Trophoblast cell (in vitro differentiated cells and primary cell): ENCODE measurements around the gene USP47.

Experiments used
- DNase-seq, 2 donors: peaks; one replicate each; pipeline ENCODE4 v3.0.0-alpha.2; 2016
- H2AFZ ChIP-seq: 2 replicates; pipeline ENCODE4 v1.6.1; 2013; ENCODE audit warnings: low read length, moderate library complexity, mild to moderate bottlenecking; ENCODE audit not compliant: insufficient read depth, poor library complexity
- H2AK5ac ChIP-seq: 2 replicates; pipeline ENCODE4 v1.6.1; 2013; ENCODE audit warnings: mild to moderate bottlenecking, low read length
- H2BK120ac ChIP-seq: 2 replicates; pipeline ENCODE4 v1.6.1; 2013; ENCODE audit warnings: low read length, mild to moderate bottlenecking, moderate library complexity; ENCODE audit not compliant: insufficient read depth, poor library complexity
- H2BK12ac ChIP-seq: 2 replicates; pipeline ENCODE4 v1.6.1; 2013; ENCODE audit warnings: mild to moderate bottlenecking, low read length, moderate library complexity
- H2BK5ac ChIP-seq: 2 replicates; pipeline ENCODE4 v1.6.1; 2013; ENCODE audit warnings: low read length, low read depth, moderate library complexity, mild to moderate bottlenecking; ENCODE audit not compliant: poor library complexity
- H3K14ac ChIP-seq: 2 replicates; pipeline ENCODE4 v1.6.1; 2013; ENCODE audit warnings: mild to moderate bottlenecking, low read length
- H3K18ac ChIP-seq: 2 replicates; pipeline ENCODE4 v1.6.1; 2013; ENCODE audit warnings: mild to moderate bottlenecking, low read length
- H3K23ac ChIP-seq: 2 replicates; pipeline ENCODE4 v1.6.1; 2013; ENCODE audit warnings: low read length
- H3K27ac ChIP-seq: 2 replicates; pipeline ENCODE4 v1.5.1; 2013; ENCODE audit warnings: low read depth, mild to moderate bottlenecking, inconsistent platforms, low read length, moderate library complexity
- H3K27me3 ChIP-seq: 2 replicates; pipeline ENCODE4 v1.6.1; 2013; ENCODE audit warnings: inconsistent platforms, mild to moderate bottlenecking, low read length, moderate library complexity; ENCODE audit not compliant: insufficient read depth
- H3K36me3 ChIP-seq, 2 experiments: 1 replicate in 1 of 2; 2 replicates in 1 of 2; pipeline ENCODE4 v1.6.1; 2013; ENCODE audit warnings: low read length in 2 of 2, mild to moderate bottlenecking in 2 of 2, moderate library complexity in 1 of 2; ENCODE audit not compliant: insufficient read depth in 2 of 2, control insufficient read depth in 1 of 2
- H3K4ac ChIP-seq: 2 replicates; pipeline ENCODE4 v1.6.1; 2013; ENCODE audit warnings: low read depth, mild to moderate bottlenecking, low read length, moderate library complexity
- H3K4me1 ChIP-seq, 2 experiments: 1 replicate in 1 of 2; 2 replicates in 1 of 2; pipeline ENCODE4 v1.6.1; 2013; ENCODE audit warnings: low read length in 2 of 2, mild to moderate bottlenecking in 2 of 2, moderate library complexity in 1 of 2; ENCODE audit not compliant: insufficient read depth in 2 of 2, control insufficient read depth in 1 of 2
- H3K4me2 ChIP-seq: 2 replicates; pipeline ENCODE4 v1.6.1; 2013; ENCODE audit warnings: inconsistent platforms, mild to moderate bottlenecking, low read length, moderate library complexity
- H3K4me3 ChIP-seq: 2 replicates; pipeline ENCODE4 v1.5.1; 2013; ENCODE audit warnings: mild to moderate bottlenecking, low read depth, low read length, inconsistent platforms
- H3K79me1 ChIP-seq: one replicate; pipeline ENCODE4 v1.6.1; 2013; ENCODE audit warnings: low read length
- H3K79me2 ChIP-seq: 2 replicates; pipeline ENCODE4 v1.6.1; 2013; ENCODE audit warnings: low read length, mild to moderate bottlenecking; ENCODE audit not compliant: control insufficient read depth, insufficient read depth, poor library complexity
- H3K9ac ChIP-seq: 2 replicates; pipeline ENCODE4 v1.6.1; 2013; ENCODE audit warnings: mild to moderate bottlenecking, low read length
- H3K9me3 ChIP-seq: 2 replicates; pipeline ENCODE4 v1.6.1; 2013; ENCODE audit warnings: low read depth, mild to moderate bottlenecking, control low read depth, inconsistent platforms, low read length; ENCODE audit not compliant: insufficient read depth
- H4K12ac ChIP-seq: 2 replicates; pipeline ENCODE4 v1.6.1; 2013; ENCODE audit warnings: low read depth, mild to moderate bottlenecking, low read length, moderate library complexity
- H4K8ac ChIP-seq: 2 replicates; pipeline ENCODE4 v1.6.1; 2013; ENCODE audit warnings: low read depth, mild to moderate bottlenecking, low read length, moderate library complexity
- H4K91ac ChIP-seq: one replicate; pipeline ENCODE4 v1.6.1; 2013; ENCODE audit warnings: low read depth, mild to moderate bottlenecking, low read length, moderate library complexity
- WGBS: extraction: QIAGEN DNeasy Blood & Tissue Kit; methylation state at CpG from one replicate; pipeline ENCODE4 v1.1.7; 2013; ENCODE audit warnings: missing lambda C conversion rate; ENCODE audit not compliant: insufficient read length, insufficient coverage; ENCODE audit errors: extremely low coverage; 5-methylcytosine and 5-hydroxymethylcytosine counted together

The USP47 gene

DNA sequence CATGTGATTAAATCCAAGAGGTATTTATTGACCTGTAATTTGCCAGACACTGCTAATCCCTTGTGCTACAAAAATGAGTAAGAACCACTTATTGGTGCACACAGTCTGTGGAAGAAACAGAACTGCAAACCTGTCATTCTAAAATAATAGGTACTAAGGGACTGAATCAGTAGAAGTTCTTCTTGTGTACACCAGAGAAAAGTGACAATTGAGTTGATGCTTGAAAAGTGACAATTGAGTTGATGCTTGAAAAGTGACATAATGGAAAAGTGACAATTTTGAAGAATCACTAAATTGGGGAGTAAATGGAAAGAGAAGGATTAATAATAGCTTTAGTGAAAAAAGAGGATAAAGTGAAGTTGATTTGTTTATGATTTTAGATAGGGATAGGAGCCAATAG, 110.3 kb downstream of the USP47 start:
- no peak for DNase-seq
- no peak overlapping the region for H2BK5ac ChIP-seq
- H2BK12ac ChIP-seq = no peak overlapping the region
- H3K9me3 ChIP-seq = no peaks in the 10 kb centered on the region
- no peak overlapping the region for H3K18ac ChIP-seq
- H3K36me3 ChIP-seq = peaks cover 8 to 16% of the 10 kb centered on the region in 2 experiments
- no peak overlapping the region for H2BK120ac ChIP-seq
- H3K9ac ChIP-seq = no peak overlapping the region
- no peak overlapping the region for H4K12ac ChIP-seq
- H2AFZ ChIP-seq = no peak overlapping the region
- H4K8ac ChIP-seq = no peak overlapping the region
- no peak overlapping the region for H3K4me2 ChIP-seq
- no peaks in the 10 kb centered on the region for H3K79me2 ChIP-seq
- H4K91ac ChIP-seq = no peak overlapping the region
- H3K14ac ChIP-seq = no peak overlapping the region
- H3K27me3 ChIP-seq = no peaks in the 10 kb centered on the region
- no peaks in the 10 kb centered on the region for H3K4me1 ChIP-seq
- H3K23ac ChIP-seq = no peak overlapping the region
- H3K79me1 ChIP-seq = no peaks in the 10 kb centered on the region
- no peak overlapping the region for H3K4ac ChIP-seq
- H3K4me3 ChIP-seq = no peak overlapping the region
- H3K27ac ChIP-seq = no peak overlapping the region
- H2AK5ac ChIP-seq = no peak overlapping the region

DNA sequence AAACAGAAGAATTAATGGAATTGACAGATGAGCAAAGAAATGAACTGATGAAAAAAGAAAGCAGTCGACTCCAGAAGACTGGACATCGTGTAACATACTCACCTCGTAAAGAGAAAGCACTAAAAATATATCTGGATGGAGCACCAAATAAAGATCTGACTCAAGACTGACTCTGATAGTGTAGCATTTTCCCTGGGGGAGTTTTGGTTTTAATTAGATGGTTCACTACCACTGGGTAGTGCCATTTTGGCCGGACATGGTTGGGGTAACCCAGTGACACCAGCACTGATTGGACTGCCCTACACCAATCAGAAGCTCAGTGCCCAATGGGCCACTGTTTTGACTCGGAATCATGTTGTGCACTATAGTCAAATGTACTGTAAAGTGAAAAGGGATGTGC, 114.2 kb downstream of the USP47 start:
- no peaks in the 10 kb centered on the region for H3K27me3 ChIP-seq
- H4K8ac ChIP-seq = no peak overlapping the region
- WGBS = no CpG with 5 or more reads among the region's 5 CpGs
- H3K79me2 ChIP-seq = no peaks in the 10 kb centered on the region
- H3K79me1 ChIP-seq = no peaks in the 10 kb centered on the region
- H3K27ac ChIP-seq = no peak overlapping the region
- no peak overlapping the region for H2AFZ ChIP-seq
- H2BK120ac ChIP-seq = no peak overlapping the region
- peaks cover 11 to 18% of the 10 kb centered on the region in 2 experiments for H3K36me3 ChIP-seq
- H2BK12ac ChIP-seq = no peak overlapping the region
- H3K4me2 ChIP-seq = no peak overlapping the region
- no peak for DNase-seq
- no peak overlapping the region for H3K4ac ChIP-seq
- no peak overlapping the region for H3K23ac ChIP-seq
- H2BK5ac ChIP-seq = no peak overlapping the region
- no peak overlapping the region for H3K14ac ChIP-seq
- no peak overlapping the region for H3K4me3 ChIP-seq
- H2AK5ac ChIP-seq = no peak overlapping the region
- no peak overlapping the region for H3K9ac ChIP-seq
- no peak overlapping the region for H4K12ac ChIP-seq
- no peaks in the 10 kb centered on the region for H3K4me1 ChIP-seq
- no peaks in the 10 kb centered on the region for H3K9me3 ChIP-seq
- H4K91ac ChIP-seq = no peak overlapping the region
- H3K18ac ChIP-seq = no peak overlapping the region

DNA sequence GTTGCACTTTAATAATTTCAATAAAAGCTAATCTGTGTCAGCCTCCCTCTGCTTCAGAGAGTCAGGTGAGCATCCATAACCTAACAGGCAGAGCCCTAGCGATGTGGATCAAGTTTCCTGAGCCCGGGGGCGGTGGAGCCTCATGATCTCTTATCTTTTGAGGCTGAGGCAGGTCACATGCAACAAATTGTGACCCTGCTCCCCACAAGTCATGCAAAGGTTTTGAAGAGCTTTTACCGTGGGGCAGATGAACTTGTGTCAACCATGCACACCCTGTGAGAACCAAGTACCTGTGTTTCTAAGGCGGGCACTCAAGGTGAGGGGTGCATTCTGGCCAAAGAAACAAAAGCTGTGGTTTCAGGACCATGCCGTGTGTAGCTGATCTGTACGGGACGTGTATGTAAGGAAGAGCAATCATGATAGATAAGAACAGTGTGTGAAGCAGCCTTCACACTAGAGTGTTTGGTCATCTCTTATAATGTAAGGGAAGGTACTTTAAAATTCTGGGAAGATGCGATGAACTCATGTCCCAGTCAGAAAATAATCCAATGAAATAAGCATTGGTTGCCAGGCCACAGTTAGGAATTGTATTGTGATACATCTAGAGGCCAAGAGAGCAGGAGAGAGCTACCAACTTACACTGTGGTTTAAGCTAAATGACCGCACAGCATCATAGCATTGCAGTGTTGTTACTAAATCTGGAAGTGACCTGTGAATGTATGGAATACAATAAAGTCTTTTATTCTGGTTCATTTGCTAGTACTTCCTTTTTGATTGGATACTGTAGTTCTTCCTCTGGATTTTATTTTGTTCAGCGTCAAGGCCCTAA, 116.8 kb downstream of the USP47 start:
- Histone ChIP-seq H3K27ac (no peak overlapping the region), H3K9me3 (peaks cover 5% of the 10 kb centered on the region), H3K36me3 (peaks cover 16 to 23% of the 10 kb centered on the region in 2 experiments), H3K18ac (no peak overlapping the region), H3K4me3 (no peak overlapping the region), H3K23ac (no peak overlapping the region), H3K27me3 (no peaks in the 10 kb centered on the region), H3K4me1 (no peaks in the 10 kb centered on the region), H3K9ac (no peak overlapping the region), H3K4me2 (no peak overlapping the region), H2BK120ac (no peak overlapping the region), H3K14ac (no peak overlapping the region), H4K91ac (no peak overlapping the region), H2AFZ (no peak overlapping the region), H3K79me1 (no peaks in the 10 kb centered on the region), H4K8ac (no peak overlapping the region), H2AK5ac (no peak overlapping the region), H3K4ac (no peak overlapping the region), H3K79me2 (no peaks in the 10 kb centered on the region), H2BK12ac (no peak overlapping the region), H2BK5ac (no peak overlapping the region), H4K12ac (no peak overlapping the region)
- WGBS = no CpG with 5 or more reads among the region's 11 CpGs
- DNase-seq = no peak

DNA sequence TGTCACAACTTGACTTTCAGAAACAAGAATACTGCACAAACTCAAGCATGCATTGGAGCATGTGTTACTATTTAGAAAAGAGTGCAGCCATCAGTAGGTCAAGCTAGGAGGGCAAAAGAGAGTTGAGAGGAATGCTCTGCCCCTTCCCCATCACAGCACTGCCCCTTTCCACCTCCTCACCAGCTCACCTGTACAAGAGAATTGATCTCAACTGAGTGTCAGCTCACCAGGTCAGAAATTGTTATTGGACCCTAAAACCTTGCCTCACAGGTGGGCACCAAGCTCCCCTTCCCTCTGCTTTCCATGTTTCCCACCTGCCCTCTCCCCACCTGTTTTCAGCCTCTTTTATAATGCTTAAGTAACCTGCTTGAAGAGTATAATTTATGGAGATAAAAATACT, 117.8 kb downstream of the USP47 start:
- no peak overlapping the region for H3K4me3 ChIP-seq
- H3K23ac ChIP-seq = no peak overlapping the region
- no peaks in the 10 kb centered on the region for H3K27me3 ChIP-seq
- no peak overlapping the region for H3K4ac ChIP-seq
- no peak overlapping the region for H4K12ac ChIP-seq
- H3K14ac ChIP-seq = no peak overlapping the region
- no peaks in the 10 kb centered on the region for H3K79me2 ChIP-seq
- no peak overlapping the region for H2BK5ac ChIP-seq
- H4K8ac ChIP-seq = no peak overlapping the region
- H3K79me1 ChIP-seq = no peaks in the 10 kb centered on the region
- no peak for DNase-seq
- no peak overlapping the region for H3K27ac ChIP-seq
- H3K4me1 ChIP-seq = no peaks in the 10 kb centered on the region
- H3K18ac ChIP-seq = no peak overlapping the region
- no peak overlapping the region for H4K91ac ChIP-seq
- peaks cover 5% of the 10 kb centered on the region for H3K9me3 ChIP-seq
- H2BK120ac ChIP-seq = no peak overlapping the region
- no peak overlapping the region for H3K4me2 ChIP-seq
- H2AK5ac ChIP-seq = no peak overlapping the region
- H2BK12ac ChIP-seq = no peak overlapping the region
- no peak overlapping the region for H3K9ac ChIP-seq
- H2AFZ ChIP-seq = no peak overlapping the region
- peaks cover 19 to 26% of the 10 kb centered on the region in 2 experiments for H3K36me3 ChIP-seq
